Lower leg skin (tissue), 4 donors: ENCODE measurements around the gene ETAA1. TPM values are rescaled to one million over a fixed set of nuclear protein-coding genes. Genes with fewer than 3 reads are reported as not detected.
A peak's percentile ranks its signal among the peaks of the same experiment; 100 is the strongest.

Experiments
- DNase-seq, 2 donors: peaks; one replicate each; pipeline ENCODE4 v3.0.0-alpha.2; 2019; ENCODE audit warnings: low spot score in 2 of 2
- H3K4me3 ChIP-seq: fragments of 200-600 bp; sonication (generic); 2 replicates; pipeline ENCODE4 v1.5.1; 2017; ENCODE audit warnings: mild to moderate bottlenecking, low read depth; ENCODE audit not compliant: poor library complexity, severe bottlenecking
- CTCF ChIP-seq, 3 donors: fragments of 450-650 bp; IDR thresholded peaks; one replicate each; pipeline ENCODE4 v1.5.1; 2016; ENCODE audit warnings: antibody characterized with exemption in 3 of 3, mild to moderate bottlenecking in 3 of 3, moderate library complexity in 2 of 3
- POLR2A ChIP-seq, 2 donors: fragments of 450-650 bp; IDR thresholded peaks; one replicate each; pipeline ENCODE4 v1.6.1; 2016 to 2017; ENCODE audit warnings: antibody characterized with exemption in 2 of 2, mild to moderate bottlenecking in 1 of 2, moderate library complexity in 1 of 2
- WGBS, 2 donors: methylation state at CpG; one replicate each; pipeline ENCODE4 v1.1.5; 2018; 5-methylcytosine and 5-hydroxymethylcytosine counted together
- intact Hi-C: fragments of 100-400 bp; cut with DNase I; formaldehyde crosslinking; loops from one replicate; pipeline ENCODE4 v1.15.0; 2023; ENCODE audit warnings: low total_unique reads
- total RNA-seq, 4 donors: library from RNA; depleted of rRNA; stranded (reverse); fragments of >200 nt; gene quantifications; one replicate each; pipeline ENCODE4 v1.1.0, GENCODE V29; 2016

The ETAA1 gene
- total RNA-seq = 10 to 100 TPM; 17.3 to 20.5 (median 18.6) TPM

GRCh38 chr2:67397143-67397986, at the start of gene ETAA1:
ETAA1 (plus strand) TSS chr2:67397333; CDS start chr2:67397449, 116 bp downstream.
- TF ChIP-seq POLR2A (IDR thresholded peaks at IDR 0.05) = peak in 1 of 2 donors; percentile 46
- no peak for TF ChIP-seq CTCF (IDR thresholded peaks at IDR 0.05)
- peak; percentile 90 to 98 for DNase-seq
- 0 to 1% methylated on average over 47 to 53 of the region's 61 CpGs for WGBS, 2 donors
- H3K4me3 ChIP-seq = peak within 1 kb of the TSS; percentile 99
- intact Hi-C loops = no loop called here

- no peak overlapping the region for H3K4me3 ChIP-seq
- no peak for DNase-seq
- no peak for TF ChIP-seq CTCF (IDR thresholded peaks at IDR 0.05)
- no peak for TF ChIP-seq POLR2A (IDR thresholded peaks at IDR 0.05)
- intact Hi-C loops = no loop called here
Measured at GRCh38 chr2:67366832-67367412, 30.2 kb upstream of the ETAA1 start.

- WGBS, 2 donors = 38 to 42% methylated on average over 2 of the region's 2 CpGs
- TF ChIP-seq CTCF (IDR thresholded peaks at IDR 0.05) = no peak
- intact Hi-C loops = no loop called here
- H3K4me3 ChIP-seq = no peak overlapping the region
- DNase-seq = no peak
Measured at GRCh38 chr2:67374481-67374880, 22.7 kb upstream of the ETAA1 start.

- 33 to 46% methylated on average over 1 of the region's 1 CpG for WGBS, 2 donors
Measured at GRCh38 chr2:67374949-67375348, 22.2 kb upstream of the ETAA1 start.

GRCh38 chr2:67378555-67378954, 18.6 kb upstream of the ETAA1 start:
- DNase-seq = no peak
- 92 to 96% methylated on average over 1 of the region's 1 CpG for WGBS, 2 donors
- no peak for TF ChIP-seq POLR2A (IDR thresholded peaks at IDR 0.05)
- TF ChIP-seq CTCF (IDR thresholded peaks at IDR 0.05) = no peak
- no peak overlapping the region for H3K4me3 ChIP-seq
- intact Hi-C loops = no loop called here

More at GRCh38 chr2:67374949-67375348, 22.2 kb upstream of the ETAA1 start:
- no peak for TF ChIP-seq POLR2A (IDR thresholded peaks at IDR 0.05)
- TF ChIP-seq CTCF (IDR thresholded peaks at IDR 0.05) = no peak
- no peak overlapping the region for H3K4me3 ChIP-seq
- intact Hi-C loops = no loop called here
- no peak for DNase-seq
